ENCODE data around the gene IGFLR1. TPM values are rescaled to one million over a fixed set of nuclear protein-coding genes. Genes with fewer than 3 reads are reported as not detected.
A peak's percentile ranks its signal among the peaks of the same experiment; 100 is the strongest.

Gene IGFLR1
- total and polyA plus RNA-seq, 9 of the 15 experiments (the other 6 are each of a cell fraction or from before 2014, with no cell fraction given), result 1.0 to 14.3 (median 4.6) TPM

- TF ChIP-seq TAF1 (IDR thresholded peaks at IDR 0.05; ENCODE audit: control insufficient read depth, extremely low read depth, insufficient read depth, low read length, severe bottlenecking), result peak; percentile 36
- peak; percentile 40 to 50; a peak in 1 of 4 replicates for TF ChIP-seq MAZ (CRISPR knock-in tag; conservative IDR thresholded peaks at IDR 0.05 in 1 of 2, IDR thresholded peaks at IDR 0.05 in 1 of 2)
- peak; percentile 97 for TF ChIP-seq POLR2AphosphoS2 (IDR thresholded peaks at IDR 0.05; ENCODE audit: low read length)
- no peak for TF ChIP-seq THRAP3 (IDR thresholded peaks at IDR 0.05; ENCODE audit: borderline replicate concordance)
- no peak for TF ChIP-seq ATF1 (CRISPR knock-in tag; IDR thresholded peaks at IDR 0.05)
- TF ChIP-seq ATF1 (tag; IDR thresholded peaks at IDR 0.05), result peak; percentile 93
- 0 out of 2 replicates have a peak, but pooled peaks have one; percentile 24 for TF ChIP-seq ZBTB17 (CRISPR knock-in tag; IDR thresholded peaks at IDR 0.05)
- TF ChIP-seq MCM3 (IDR thresholded peaks at IDR 0.05), result no peak
- peak; percentile 87 for TF ChIP-seq HMBOX1 (IDR thresholded peaks at IDR 0.05)
- TF ChIP-seq HCFC1 (IDR thresholded peaks at IDR 0.05; ENCODE audit: low read depth, low read length), result peak; percentile 98
- peak; percentile 78 for TF ChIP-seq POLR2A (conservative IDR thresholded peaks at IDR 0.05)
- TF ChIP-seq CREM (IDR thresholded peaks at IDR 0.05; ENCODE audit: low read depth), result peak; percentile 89
- peak; percentile 91 to 95 for TF ChIP-seq SIX5 (IDR thresholded peaks at IDR 0.05; ENCODE audit: borderline replicate concordance in 1 of 2, insufficient read depth in 1 of 2, low read depth in 1 of 2, low read length in 2 of 2)
- no peak for TF ChIP-seq SMARCA4 (IDR thresholded peaks at IDR 0.05)
- peak; percentile 21; the same call in 1 of the 2 replicates for TF ChIP-seq C11orf30 (IDR thresholded peaks at IDR 0.05; ENCODE audit: low read depth)
- TF ChIP-seq MED1 (CRISPR knock-in tag; IDR thresholded peaks at IDR 0.05; ENCODE audit: borderline replicate concordance), result no peak
- no peak for TF ChIP-seq ARID2 (IDR thresholded peaks at IDR 0.05)
- peak in 1 of 2 experiments; percentile 73; a peak in 2 of 4 replicates for TF ChIP-seq HDAC1 (IDR thresholded peaks at IDR 0.05)
- peak; percentile 76 to 86 for TF ChIP-seq MNT (conservative IDR thresholded peaks at IDR 0.05)
- TF ChIP-seq NR2F6 (CRISPR knock-in tag; IDR thresholded peaks at IDR 0.05), result no peak
- peak; percentile 96 for TF ChIP-seq PHF8 (IDR thresholded peaks at IDR 0.05; ENCODE audit: borderline replicate concordance, low read length)
- TF ChIP-seq ZNF639 (CRISPR knock-in tag; conservative IDR thresholded peaks at IDR 0.05 in 1 of 2, IDR thresholded peaks at IDR 0.05 in 1 of 2), result peak in 1 of 2 experiments; percentile 81; a peak in 1 of 4 replicates
- no peak for TF ChIP-seq ZNF146 (CRISPR knock-in tag; IDR thresholded peaks at IDR 0.05; ENCODE audit: unreplicated experiment)
- TF ChIP-seq POLR2H (tag; IDR thresholded peaks at IDR 0.05; ENCODE audit: low read depth), result peak; percentile 76
Measured at GRCh38 chr19:35748106-35749020, 6.1 kb upstream of the IGFLR1 start, which contains the start of gene LIN37 (continued).
